Tibial nerve (tissue), 4 donors: ENCODE measurements around the gene EEF1AKMT3. TPM values are rescaled to one million over a fixed set of nuclear protein-coding genes. Genes with fewer than 3 reads are reported as not detected.

Experiments used
- DNase-seq, 2 donors: peaks; one replicate each; pipeline ENCODE4 v3.0.0-alpha.2; 2019; ENCODE audit warnings: low spot score in 2 of 2
- H3K27ac ChIP-seq, 4 donors: fragments of 200-600 bp; sonication (generic) in 3 of 4; one replicate each; pipeline ENCODE4 v1.5.1; 2017 to 2019; ENCODE audit warnings: mild to moderate bottlenecking in 1 of 4
- H3K27me3 ChIP-seq, 2 donors: fragments of 200-600 bp; sonication (generic) in 1 of 2; one replicate each; pipeline versions ENCODE4 v1.5.1 to v1.6.0; 2017 to 2019
- H3K36me3 ChIP-seq, 3 donors: fragments of 200-600 bp; sonication (generic); one replicate each; pipeline ENCODE4 v1.5.1; 2018 to 2019
- H3K4me1 ChIP-seq, 4 donors: fragments of 200-600 bp; sonication (generic) in 3 of 4; one replicate each; pipeline ENCODE4 v1.5.1; 2017 to 2019
- H3K4me3 ChIP-seq, 4 donors: fragments of 200-600 bp; sonication (generic) in 3 of 4; one replicate each; pipeline ENCODE4 v1.5.1; 2017 to 2019; ENCODE audit warnings: mild to moderate bottlenecking in 1 of 4, moderate library complexity in 1 of 4
- H3K9me3 ChIP-seq, 4 donors: fragments of 200-600 bp; sonication (generic) in 3 of 4; one replicate each; pipeline ENCODE4 v1.5.1; 2017 to 2019
- EP300 ChIP-seq, 2 donors: sonication (generic); formaldehyde crosslinking; IDR thresholded peaks; one replicate each; pipeline ENCODE4 v1.6.1; 2017; ENCODE audit warnings: antibody characterized with exemption in 2 of 2, mild to moderate bottlenecking in 1 of 2
- POLR2A ChIP-seq, 2 donors: fragments of 450-650 bp; IDR thresholded peaks; one replicate each; pipeline ENCODE4 v1.6.1; 2017; ENCODE audit warnings: antibody characterized with exemption in 2 of 2, mild to moderate bottlenecking in 2 of 2, moderate library complexity in 2 of 2
- WGBS, 2 donors: methylation state at CpG; one replicate each; pipeline ENCODE4 v1.1.5; 2018; 5-methylcytosine and 5-hydroxymethylcytosine counted together
- total RNA-seq, 4 donors: library from RNA; depleted of rRNA; stranded (reverse); fragments of >200 nt; gene quantifications; one replicate each; pipeline ENCODE4 v1.1.0, GENCODE V29; 2016
- TF ChIP-seq, protein P1 (sequence below), 5 experiments: fragments of 200-600 bp in 3 of 5; fragments of 450-650 bp in 2 of 5; sonication (generic) in 3 of 5; IDR thresholded peaks; one replicate each; pipeline ENCODE4 v1.5.1; 2016 to 2019; ENCODE audit warnings: antibody characterized with exemption in 5 of 5, mild to moderate bottlenecking in 3 of 5, moderate library complexity in 2 of 5

Gene EEF1AKMT3
- total RNA-seq, 4 donors from 2014 or later = 8.0 to 16.3 (median 9.6) TPM

GRCh38 chr12:57735952-57736740 is 36.3 kb upstream of the EEF1AKMT3 start:
- H3K27ac ChIP-seq = no peak overlapping the region
- peaks cover 0 to 47% (median 31%) of the 10 kb centered on the region in 4 donors for H3K4me1 ChIP-seq
- H3K9me3 ChIP-seq = no peaks in the 10 kb centered on the region
- H3K27me3 ChIP-seq = peaks cover 7 to 85% of the 10 kb centered on the region in 2 donors
- no peak for DNase-seq
- no peak for TF ChIP-seq EP300 (IDR thresholded peaks at IDR 0.05)
- TF ChIP-seq, protein P1, sequence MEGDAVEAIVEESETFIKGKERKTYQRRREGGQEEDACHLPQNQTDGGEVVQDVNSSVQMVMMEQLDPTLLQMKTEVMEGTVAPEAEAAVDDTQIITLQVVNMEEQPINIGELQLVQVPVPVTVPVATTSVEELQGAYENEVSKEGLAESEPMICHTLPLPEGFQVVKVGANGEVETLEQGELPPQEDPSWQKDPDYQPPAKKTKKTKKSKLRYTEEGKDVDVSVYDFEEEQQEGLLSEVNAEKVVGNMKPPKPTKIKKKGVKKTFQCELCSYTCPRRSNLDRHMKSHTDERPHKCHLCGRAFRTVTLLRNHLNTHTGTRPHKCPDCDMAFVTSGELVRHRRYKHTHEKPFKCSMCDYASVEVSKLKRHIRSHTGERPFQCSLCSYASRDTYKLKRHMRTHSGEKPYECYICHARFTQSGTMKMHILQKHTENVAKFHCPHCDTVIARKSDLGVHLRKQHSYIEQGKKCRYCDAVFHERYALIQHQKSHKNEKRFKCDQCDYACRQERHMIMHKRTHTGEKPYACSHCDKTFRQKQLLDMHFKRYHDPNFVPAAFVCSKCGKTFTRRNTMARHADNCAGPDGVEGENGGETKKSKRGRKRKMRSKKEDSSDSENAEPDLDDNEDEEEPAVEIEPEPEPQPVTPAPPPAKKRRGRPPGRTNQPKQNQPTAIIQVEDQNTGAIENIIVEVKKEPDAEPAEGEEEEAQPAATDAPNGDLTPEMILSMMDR (IDR thresholded peaks at IDR 0.05) = peak in 1 of 5 experiments; percentile 9
- H3K36me3 ChIP-seq = no peaks in the 10 kb centered on the region
- 7 to 12% methylated on average over 40 to 49 of the region's 49 CpGs for WGBS, 2 donors
- H3K4me3 ChIP-seq = peak overlapping the region in 1 of 4 donors; percentile 20

- 20 to 25% methylated on average over 31 of the region's 31 CpGs for WGBS, 2 donors
- Histone ChIP-seq H3K9me3 (no peaks in the 10 kb centered on the region), H3K27me3 (peaks cover 7 to 86% of the 10 kb centered on the region in 2 donors), H3K36me3 (no peaks in the 10 kb centered on the region), H3K4me3 (peak overlapping the region in 1 of 4 donors; percentile 41), H3K4me1 (peaks cover 0 to 47% (median 31%) of the 10 kb centered on the region in 4 donors), H3K27ac (no peak overlapping the region)
- DNase-seq = no peak
- TF ChIP-seq, protein P1 (IDR thresholded peaks at IDR 0.05) = no peak
- TF ChIP-seq POLR2A (IDR thresholded peaks at IDR 0.05) = no peak
- TF ChIP-seq EP300 (IDR thresholded peaks at IDR 0.05) = no peak
Observed at GRCh38 chr12:57736741-57737466, 35.5 kb upstream of the EEF1AKMT3 start.

GRCh38 chr12:57737467-57738460 is 34.6 kb upstream of the EEF1AKMT3 start:
- Histone ChIP-seq H3K36me3 (no peaks in the 10 kb centered on the region), H3K4me1 (peaks cover 0 to 47% (median 33%) of the 10 kb centered on the region in 4 donors), H3K9me3 (no peaks in the 10 kb centered on the region), H3K4me3 (peak overlapping the region; percentile 18 to 41 (median 26)), H3K27ac (no peak overlapping the region), H3K27me3 (peaks cover 7 to 78% of the 10 kb centered on the region in 2 donors)
- TF ChIP-seq, protein P1 (IDR thresholded peaks at IDR 0.05) = peak in 2 of 5 experiments; percentile 13 to 30
- TF ChIP-seq POLR2A (IDR thresholded peaks at IDR 0.05) (no peak), EP300 (IDR thresholded peaks at IDR 0.05) (no peak)
- WGBS, 2 donors = 20 to 24% methylated on average over 21 to 23 of the region's 110 CpGs
- no peak for DNase-seq

- TF ChIP-seq, protein P1 (IDR thresholded peaks at IDR 0.05) = no peak
- Histone ChIP-seq H3K4me1 (peaks cover 0 to 47% (median 33%) of the 10 kb centered on the region in 4 donors), H3K9me3 (no peaks in the 10 kb centered on the region), H3K36me3 (no peaks in the 10 kb centered on the region), H3K27ac (no peak within 1 kb of the TSS), H3K4me3 (peak within 1 kb of the TSS; percentile 18 to 41 (median 26)), H3K27me3 (peaks cover 7 to 76% of the 10 kb centered on the region in 2 donors)
- no peak for DNase-seq
- WGBS, 2 donors = 13 to 24% methylated on average over 34 to 36 of the region's 36 CpGs
Observed at GRCh38 chr12:57738661-57739237, 33.7 kb upstream of the EEF1AKMT3 start, which contains the start of gene AGAP2. TSS of gene AGAP2 (minus strand) at chr12:57738742. CDS start at chr12:57738246, 496 bp downstream.
